NCI-H2171 (cell line): ENCODE measurements around the gene CD93.

Experiments used
- DNase-seq: peaks from one replicate; lab custom pipeline; 2025; lab: John Stamatoyannopoulos, UW

Gene CD93

GRCh38 chr20:23086056-23086566, at the start of gene CD93:
Gene CD93, minus strand, starts transcription at chr20:23086324. Its CDS starts 132 bp downstream, at chr20:23086192.
- no peak for DNase-seq

GRCh38 chr20:23133560-23133998, 47.5 kb upstream of the CD93 start:
- DNase-seq = no peak

- no peak for DNase-seq
Measured at GRCh38 chr20:23132930-23133559, 46.9 kb upstream of the CD93 start.

GRCh38 chr20:23132293-23132929, 46.3 kb upstream of the CD93 start:
- no peak for DNase-seq

GRCh38 chr20:23131766-23132165, 45.6 kb upstream of the CD93 start:
- DNase-seq = no peak

GRCh38 chr20:23130622-23131140, 44.6 kb upstream of the CD93 start:
- DNase-seq = no peak

- DNase-seq = no peak
Measured at GRCh38 chr20:23129891-23130621, 43.9 kb upstream of the CD93 start.

- no peak for DNase-seq
Measured at GRCh38 chr20:23129266-23129665, 43.1 kb upstream of the CD93 start.

- DNase-seq = no peak
Measured at GRCh38 chr20:23128461-23129125, 42.5 kb upstream of the CD93 start.

GRCh38 chr20:23127506-23128279, 41.6 kb upstream of the CD93 start:
- no peak for DNase-seq

- no peak for DNase-seq
Measured at GRCh38 chr20:23126281-23127061, 40.3 kb upstream of the CD93 start.

GRCh38 chr20:23125625-23126191, 39.6 kb upstream of the CD93 start:
- no peak for DNase-seq

GRCh38 chr20:23125159-23125558, 39.0 kb upstream of the CD93 start:
- no peak for DNase-seq

- no peak for DNase-seq
Measured at GRCh38 chr20:23123886-23124285, 37.8 kb upstream of the CD93 start.

- no peak for DNase-seq
Measured at GRCh38 chr20:23122796-23123655, 36.9 kb upstream of the CD93 start.

- no peak for DNase-seq
Measured at GRCh38 chr20:23122321-23122720, 36.2 kb upstream of the CD93 start.

- no peak for DNase-seq
Measured at GRCh38 chr20:23121751-23122320, 35.7 kb upstream of the CD93 start.

- no peak for DNase-seq
Measured at GRCh38 chr20:23120936-23121750, 35.0 kb upstream of the CD93 start.
